Gastrocnemius medialis (tissue), 4 donors: ENCODE data around the gene UNC93A. TPM values are rescaled to one million over a fixed set of nuclear protein-coding genes. Genes with fewer than 3 reads are reported as not detected.
"Not testable (repeated sequence)": the region's sequence is repeated elsewhere in the genome, so short reads cannot be mapped to it uniquely, and the experiment has no call there.

Source experiments
- ATAC-seq, 2 donors: fragments of 150-250 bp; one replicate each; pipeline ENCODE4 v1.9.1; 2016
- DNase-seq, 2 donors: peaks; one replicate each; pipeline ENCODE4 v3.0.0-alpha.2; 2019
- H3K27ac ChIP-seq, 4 donors: fragments of 200-600 bp; sonication (generic); 1 replicate in 1 of 4; 2 replicates in 3 of 4; pipeline ENCODE4 v1.5.1; 2016 to 2018; ENCODE audit warnings: mild to moderate bottlenecking in 2 of 4, moderate library complexity in 1 of 4
- H3K27me3 ChIP-seq, 3 donors: fragments of 200-600 bp; sonication (generic) in 2 of 3; 1 replicate in 1 of 3; 2 replicates in 2 of 3; pipeline versions ENCODE4 v1.5.1 to v1.6.0; 2016 to 2019; ENCODE audit warnings: mild to moderate bottlenecking in 1 of 3, moderate library complexity in 1 of 3
- H3K36me3 ChIP-seq, 2 donors: fragments of 200-600 bp; sonication (generic) in 1 of 2; one replicate each; pipeline ENCODE4 v1.5.1; 2017 to 2018
- H3K4me1 ChIP-seq, 2 donors: fragments of 200-600 bp; sonication (generic) in 1 of 2; one replicate each; pipeline ENCODE4 v1.5.1; 2016 to 2017; ENCODE audit warnings: mild to moderate bottlenecking in 2 of 2
- H3K4me3 ChIP-seq, 4 donors: fragments of 200-600 bp; sonication (generic) in 3 of 4; 1 replicate in 1 of 4; 2 replicates in 3 of 4; pipeline ENCODE4 v1.5.1; 2016 to 2019; ENCODE audit warnings: mild to moderate bottlenecking in 2 of 4
- H3K9me3 ChIP-seq, 3 donors: fragments of 200-600 bp; sonication (generic) in 2 of 3; 1 replicate in 1 of 3; 2 replicates in 2 of 3; pipeline ENCODE4 v1.5.1; 2016 to 2019
- POLR2A ChIP-seq, 2 donors: fragments of 450-650 bp; IDR thresholded peaks; one replicate each; pipeline ENCODE4 v1.6.1; 2017; ENCODE audit warnings: antibody characterized with exemption in 2 of 2, mild to moderate bottlenecking in 2 of 2, moderate library complexity in 2 of 2
- in situ Hi-C, 4 donors: fragments of 200-750 bp; cut with MboI; loops; one replicate each; pipeline versions ENCODE4 v1.15.0 to v1.8.0; 2017; ENCODE audit warnings: low sequenced_read_pairs in 4 of 4
- intact Hi-C: fragments of 100-400 bp; cut with DNase I; formaldehyde crosslinking; loops from one replicate; pipeline ENCODE4 v1.15.1; 2023; ENCODE audit warnings: low total_unique reads
- total RNA-seq, 4 donors: library from RNA; depleted of rRNA; stranded (reverse); fragments of >200 nt; gene quantifications; one replicate each; pipeline versions ENCODE4 v1.1.0 to v1.2.3, GENCODE V29; 2016
- TF ChIP-seq, protein P1 (sequence below), 5 experiments: fragments of 450-650 bp in 3 of 5; fragments of 200-600 bp in 2 of 5; sonication (generic) in 2 of 5; IDR thresholded peaks in 4 of 5; conservative IDR thresholded peaks in 1 of 5; 1 replicate in 4 of 5; 2 replicates in 1 of 5; pipeline ENCODE4 v1.5.1; 2016 to 2019; ENCODE audit warnings: antibody characterized with exemption in 5 of 5, mild to moderate bottlenecking in 3 of 5, moderate library complexity in 3 of 5

Gene UNC93A
- total RNA-seq, 4 donors from 2014 or later = not detected

DNA sequence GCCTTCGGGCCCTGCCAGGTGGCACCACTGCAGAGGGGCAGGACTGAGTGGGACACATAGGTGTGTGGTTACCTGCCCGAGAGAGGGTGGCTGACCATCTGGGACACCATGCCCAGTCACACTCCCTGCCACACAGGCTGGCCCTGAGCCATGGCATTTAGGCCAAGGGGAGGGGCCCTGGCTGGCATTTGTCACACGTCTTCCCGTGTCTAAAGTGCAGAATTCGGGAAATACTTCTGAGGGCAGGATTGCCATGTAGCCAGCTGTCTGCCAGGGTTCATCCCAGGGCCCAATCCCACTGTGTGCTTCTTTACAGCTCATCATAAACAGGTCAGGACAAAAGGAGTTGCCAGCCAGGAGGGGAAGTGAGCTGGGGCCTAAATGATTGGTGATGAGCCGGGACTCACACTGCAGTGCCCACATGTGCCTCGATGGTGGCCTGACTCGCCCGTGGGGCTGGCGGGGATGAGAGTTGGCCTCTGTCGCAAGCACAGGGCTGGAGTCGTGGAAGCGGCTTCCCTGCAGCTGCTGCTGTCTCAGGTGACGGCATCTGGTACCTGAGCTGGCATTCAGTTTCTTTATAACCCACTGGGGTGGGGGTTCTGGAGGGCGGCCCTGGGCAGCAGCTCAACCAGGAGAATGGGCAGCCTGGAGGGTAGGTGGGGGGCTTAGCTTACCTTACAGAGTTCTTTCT is 5.9 kb upstream of the UNC93A start:
- Histone ChIP-seq H3K27ac (no peak overlapping the region), H3K27me3 (peaks cover 0 to 2% (median 0%) of the 10 kb centered on the region in 3 donors), H3K36me3 (no peaks in the 10 kb centered on the region), H3K4me1 (no peaks in the 10 kb centered on the region), H3K9me3 (no peaks in the 10 kb centered on the region), H3K4me3 (no peak overlapping the region)
- no peak for TF ChIP-seq POLR2A (IDR thresholded peaks at IDR 0.05)
- TF ChIP-seq, protein P1, sequence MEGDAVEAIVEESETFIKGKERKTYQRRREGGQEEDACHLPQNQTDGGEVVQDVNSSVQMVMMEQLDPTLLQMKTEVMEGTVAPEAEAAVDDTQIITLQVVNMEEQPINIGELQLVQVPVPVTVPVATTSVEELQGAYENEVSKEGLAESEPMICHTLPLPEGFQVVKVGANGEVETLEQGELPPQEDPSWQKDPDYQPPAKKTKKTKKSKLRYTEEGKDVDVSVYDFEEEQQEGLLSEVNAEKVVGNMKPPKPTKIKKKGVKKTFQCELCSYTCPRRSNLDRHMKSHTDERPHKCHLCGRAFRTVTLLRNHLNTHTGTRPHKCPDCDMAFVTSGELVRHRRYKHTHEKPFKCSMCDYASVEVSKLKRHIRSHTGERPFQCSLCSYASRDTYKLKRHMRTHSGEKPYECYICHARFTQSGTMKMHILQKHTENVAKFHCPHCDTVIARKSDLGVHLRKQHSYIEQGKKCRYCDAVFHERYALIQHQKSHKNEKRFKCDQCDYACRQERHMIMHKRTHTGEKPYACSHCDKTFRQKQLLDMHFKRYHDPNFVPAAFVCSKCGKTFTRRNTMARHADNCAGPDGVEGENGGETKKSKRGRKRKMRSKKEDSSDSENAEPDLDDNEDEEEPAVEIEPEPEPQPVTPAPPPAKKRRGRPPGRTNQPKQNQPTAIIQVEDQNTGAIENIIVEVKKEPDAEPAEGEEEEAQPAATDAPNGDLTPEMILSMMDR (IDR thresholded peaks at IDR 0.05 in 4 of 5, conservative IDR thresholded peaks at IDR 0.05 in 1 of 5) = no peak
- DNase-seq = no peak
- ATAC-seq = no peak
- in situ Hi-C loops (loop anchor here in 1 of 4 donors (25.0 kb wide), 1 partner anchor 498 kb away; no protein-coding TSS in a partner anchor), intact Hi-C loops (no loop called here)

DNA sequence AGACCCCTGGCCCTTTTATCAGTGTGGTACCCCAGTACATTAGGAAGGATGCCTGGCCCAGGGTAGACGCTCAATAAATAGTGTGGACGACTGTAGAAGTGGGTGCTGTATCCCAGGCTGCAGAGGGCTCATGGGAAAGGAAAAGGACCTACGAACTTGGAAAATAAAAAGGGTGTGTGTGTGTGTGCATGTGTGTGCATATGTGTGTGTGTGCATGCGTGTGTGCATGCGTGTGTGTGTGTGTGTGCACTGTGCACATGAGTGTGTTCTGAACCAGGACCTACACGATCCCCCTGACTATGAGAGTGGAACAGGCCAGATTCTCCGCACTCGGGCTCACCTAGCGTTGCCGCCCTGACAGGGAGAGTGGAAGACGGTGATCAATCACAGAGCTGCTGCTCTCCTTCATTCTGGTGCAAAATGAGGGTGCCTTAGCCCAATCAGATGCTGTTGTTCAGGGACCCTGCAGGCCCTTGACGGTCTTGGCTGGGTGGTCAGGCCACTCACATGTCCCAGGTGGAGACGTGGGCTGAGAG is 3.5 kb upstream of the UNC93A start:
- no peak overlapping the region for H3K4me3 ChIP-seq
- ATAC-seq = no peak
- in situ Hi-C loops (loop anchor here in 1 of 4 donors (25.0 kb wide), 1 partner anchor 500 kb away; no protein-coding TSS in a partner anchor), intact Hi-C loops (no loop called here)
- TF ChIP-seq POLR2A (IDR thresholded peaks at IDR 0.05) = no peak
- TF ChIP-seq, protein P1 (IDR thresholded peaks at IDR 0.05 in 4 of 5, conservative IDR thresholded peaks at IDR 0.05 in 1 of 5) = no peak
- H3K4me1 ChIP-seq = no peaks in the 10 kb centered on the region
- DNase-seq = no peak
- peaks cover 0 to 1% (median 0%) of the 10 kb centered on the region in 3 donors for H3K27me3 ChIP-seq
- H3K27ac ChIP-seq = no peak overlapping the region
- H3K36me3 ChIP-seq = no peaks in the 10 kb centered on the region
- H3K9me3 ChIP-seq = no peaks in the 10 kb centered on the region

DNA sequence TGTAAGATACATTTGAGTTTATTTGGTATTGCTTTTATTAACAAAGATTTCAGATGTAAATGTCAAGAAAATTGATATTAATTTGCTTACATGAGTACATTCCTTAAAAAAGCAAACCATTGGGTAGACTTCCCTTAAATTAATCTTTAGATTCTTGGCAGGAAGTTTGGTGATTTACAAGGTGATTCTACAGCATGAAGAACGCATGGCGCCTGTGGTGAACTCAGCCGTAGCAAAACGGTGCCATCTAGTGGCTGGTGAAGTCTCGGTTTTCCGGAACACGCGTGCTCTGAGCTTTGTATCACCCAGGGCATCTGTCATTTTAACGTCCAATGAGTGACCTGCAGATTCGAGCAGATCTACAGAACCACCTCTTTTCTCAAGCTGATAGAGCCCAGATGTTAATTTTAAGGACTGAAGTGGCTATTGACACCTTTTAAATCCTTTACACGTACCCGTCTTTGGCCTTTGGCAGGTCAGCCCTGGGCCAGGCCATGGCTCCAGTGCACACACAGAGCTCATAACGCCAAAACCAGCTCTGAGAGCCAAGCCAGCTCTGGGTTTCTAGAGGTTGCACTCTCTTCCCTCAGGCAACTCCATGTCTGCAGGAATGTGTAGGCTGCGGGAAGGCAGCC is 2.4 kb upstream of the UNC93A start:
- H3K27me3 ChIP-seq, H3K36me3 ChIP-seq, H3K4me1 ChIP-seq, H3K4me3 ChIP-seq, DNase-seq, intact Hi-C loops, H3K27ac ChIP-seq, H3K9me3 ChIP-seq: not testable (repeated sequence)
- in situ Hi-C loops = loop anchor here in 1 of 4 donors (25.0 kb wide), 1 partner anchor 501 kb away; no protein-coding TSS in a partner anchor
- peak; percentile 39 to 70 for ATAC-seq
- TF ChIP-seq, protein P1 (IDR thresholded peaks at IDR 0.05 in 4 of 5, conservative IDR thresholded peaks at IDR 0.05 in 1 of 5) = peak in 3 of 5 experiments; percentile 33 to 61 (median 57)

DNA sequence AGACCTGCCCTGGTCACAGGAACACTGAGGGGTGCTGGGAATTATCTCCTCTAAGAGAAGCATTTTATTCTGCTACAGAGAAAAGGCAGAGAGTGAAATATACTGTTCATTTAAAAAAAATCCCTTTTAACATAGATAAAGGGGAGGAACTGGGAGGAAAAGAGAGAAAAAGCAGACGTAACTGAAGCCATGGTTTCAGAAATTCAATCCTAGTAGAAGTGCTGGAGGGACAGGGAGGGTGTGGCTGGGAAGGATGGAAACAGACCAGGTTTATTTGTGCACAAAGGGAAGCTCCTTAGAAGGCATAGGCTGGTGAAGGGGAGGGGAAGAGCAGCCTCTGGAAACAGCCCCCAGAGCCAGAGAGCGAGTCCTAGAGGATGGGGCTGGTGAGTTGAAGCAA is 1.8 kb upstream of the UNC93A start:
- in situ Hi-C loops = loop anchor here in 1 of 4 donors (25.0 kb wide), 1 partner anchor 502 kb away; no protein-coding TSS in a partner anchor
- intact Hi-C loops = not testable (repeated sequence)

More for the DNA sequence above, 1.8 kb upstream of the UNC93A start:
- not testable (repeated sequence) for H3K27ac ChIP-seq, DNase-seq, H3K27me3 ChIP-seq, H3K4me1 ChIP-seq, H3K36me3 ChIP-seq, H3K9me3 ChIP-seq, H3K4me3 ChIP-seq, ATAC-seq
